LNCaP clone FGC (cell line): ENCODE results near the gene DDX5.

Experiments used
- DNase-seq: peaks from one replicate; pipeline ENCODE4 v3.0.0-alpha.2; 2011; ENCODE audit warnings: low read depth
- H3K4me3 ChIP-seq: 2 replicates; pipeline ENCODE4 v1.5.1; 2011; ENCODE audit warnings: mild to moderate bottlenecking, low read depth, low read length, control low read depth
- CTCF ChIP-seq: IDR thresholded peaks from 2 replicates; pipeline ENCODE4 v1.5.1; 2012; ENCODE audit warnings: mild to moderate bottlenecking; ENCODE audit not compliant: control insufficient read depth, insufficient read depth; ENCODE audit errors: extremely low read depth

DDX5 gene

GRCh38 chr17:64455993-64456885, 49.9 kb downstream of the DDX5 start:
- DNase-seq: no peak
- TF ChIP-seq CTCF: no peak
- H3K4me3 ChIP-seq: no peak overlapping the region

GRCh38 chr17:64449545-64449944, 56.5 kb downstream of the DDX5 start:
- DNase-seq: no peak
- TF ChIP-seq CTCF: no peak

GRCh38 chr17:64448665-64449512, 57.2 kb downstream of the DDX5 start, which contains the start of gene MILR1:
Gene MILR1 (plus strand): TSS chr17:64449115. CDS start chr17:64449169, 54 bp downstream.
- no peak within 1 kb of the TSS for H3K4me3 ChIP-seq

More at GRCh38 chr17:64449545-64449944, 56.5 kb downstream of the DDX5 start:
- H3K4me3 ChIP-seq: no peak overlapping the region

More at GRCh38 chr17:64448665-64449512, 57.2 kb downstream of the DDX5 start, which contains the start of gene MILR1:
- TF ChIP-seq CTCF: no peak
- DNase-seq: no peak
